CD4-positive, alpha-beta T cell treated with Interleukin-15 for 4 hours (primary cell): Measurements from ENCODE around the gene CENPX.
"Not testable (repeated sequence)": the region's sequence is repeated elsewhere in the genome, so short reads cannot be mapped to it uniquely, and the experiment has no call there.

Experiments used
- DNase-seq: peaks from one replicate; pipeline ENCODE4 v3.0.0-alpha.2; 2020; ENCODE audit warnings: low spot score

CENPX gene

GRCh38 chr17:81998691-81999438 lies 23.8 kb downstream of the CENPX start:
- no peak for DNase-seq

GRCh38 chr17:81998212-81998611 lies 24.5 kb downstream of the CENPX start:
- no peak for DNase-seq

GRCh38 chr17:81996757-81997441 lies 25.8 kb downstream of the CENPX start:
- no peak for DNase-seq

GRCh38 chr17:81996232-81996756 lies 26.4 kb downstream of the CENPX start:
- DNase-seq, result no peak

- no peak for DNase-seq
Observed at GRCh38 chr17:81995463-81996231, 27.0 kb downstream of the CENPX start.

- no peak for DNase-seq
Observed at GRCh38 chr17:81994593-81995462, 27.9 kb downstream of the CENPX start.

GRCh38 chr17:81993729-81994592 lies 28.7 kb downstream of the CENPX start:
- no peak for DNase-seq

GRCh38 chr17:81992306-81993102 lies 30.2 kb downstream of the CENPX start:
- no peak for DNase-seq

- no peak for DNase-seq
Observed at GRCh38 chr17:81991684-81992305, 30.9 kb downstream of the CENPX start.

GRCh38 chr17:81990836-81991683 lies 31.6 kb downstream of the CENPX start:
- no peak for DNase-seq

- no peak for DNase-seq
Observed at GRCh38 chr17:81987161-81987770, 35.4 kb downstream of the CENPX start.

- no peak for DNase-seq
Observed at GRCh38 chr17:81986606-81987005, 36.1 kb downstream of the CENPX start.

- no peak for DNase-seq
Observed at GRCh38 chr17:81984773-81985410, 37.8 kb downstream of the CENPX start.

- DNase-seq, result no peak
Observed at GRCh38 chr17:81983639-81984373, 38.9 kb downstream of the CENPX start.

- no peak for DNase-seq
Observed at GRCh38 chr17:81983011-81983638, 39.6 kb downstream of the CENPX start.

- not testable (repeated sequence) for DNase-seq
Observed at GRCh38 chr17:81981511-81981910, 41.2 kb downstream of the CENPX start.
